Suppressor macrophage treated with lipopolysaccharide for 1 hour (primary cell): ENCODE data around the gene STK32C.
"Not testable (repeated sequence)": the region's sequence is repeated elsewhere in the genome, so short reads cannot be mapped to it uniquely, and the experiment has no call there.

Experiments used
- DNase-seq, 3 donors: peaks; one replicate each; pipeline ENCODE4 v3.0.0-alpha.2; 2020 to 2022

Gene STK32C

DNA sequence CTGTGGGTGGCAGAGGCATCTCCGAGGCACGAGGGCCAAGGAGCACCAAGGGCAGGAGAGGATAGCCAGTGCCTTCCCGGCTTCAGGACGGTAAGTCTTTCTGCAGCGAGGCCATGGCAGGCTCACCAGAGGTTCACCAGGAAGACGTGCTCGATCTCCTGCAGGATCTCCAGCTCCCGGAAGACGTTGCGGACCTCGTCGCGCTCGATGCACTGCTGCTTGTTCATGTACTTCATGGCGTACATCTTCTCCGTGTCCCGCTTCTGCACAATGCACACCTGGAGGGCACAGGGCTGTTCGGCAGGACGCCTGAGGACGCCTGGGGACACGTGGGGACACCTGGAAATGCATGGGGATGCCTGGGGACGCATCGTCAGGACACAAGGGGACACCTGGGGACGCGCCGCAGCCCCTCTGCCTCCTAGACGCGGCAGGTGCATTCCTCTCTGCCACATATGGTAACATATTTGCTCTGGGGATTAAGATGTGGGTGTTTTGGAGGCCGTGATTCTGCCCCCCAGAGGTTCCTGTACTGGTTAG lies 79.8 kb downstream of the STK32C start:
- no peak for DNase-seq

DNA sequence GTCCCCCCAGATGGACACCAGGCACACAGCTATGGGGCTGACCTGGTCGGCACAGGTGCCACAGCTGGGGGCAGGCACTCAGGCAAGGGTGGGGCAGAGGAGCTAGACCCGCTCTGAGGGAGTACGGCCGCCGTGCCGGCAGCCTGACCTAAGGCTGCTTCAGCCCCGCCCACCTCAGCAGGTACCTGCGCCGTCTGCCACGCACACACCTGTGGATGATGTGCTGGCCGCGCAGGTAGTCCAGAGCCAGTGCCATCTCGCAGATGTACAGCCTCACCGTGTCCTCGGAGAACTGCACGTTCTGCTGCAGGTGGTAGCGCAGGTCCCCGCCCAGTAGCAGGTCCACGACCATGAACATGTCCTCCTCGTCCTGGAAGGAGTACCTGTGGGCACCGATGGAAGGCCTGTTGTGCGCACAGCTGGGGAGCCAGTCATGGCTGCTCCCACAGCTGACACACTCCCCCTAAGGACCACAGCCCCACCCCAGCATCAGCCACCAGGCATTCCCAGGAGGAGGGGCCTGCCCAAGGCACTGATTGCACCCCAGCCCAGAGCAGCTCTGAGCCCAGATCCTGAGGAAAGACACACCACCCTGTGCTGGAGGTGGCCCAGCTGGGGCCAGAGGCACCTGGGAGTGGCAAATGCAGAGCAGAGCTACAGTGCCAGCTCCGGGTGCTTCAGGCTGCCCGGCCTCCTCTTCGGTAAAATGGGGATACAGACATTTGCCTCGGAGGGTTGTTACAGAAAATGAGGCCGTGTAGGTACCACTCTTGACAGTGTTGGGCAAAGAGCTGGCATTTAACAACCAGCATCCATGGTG lies 81.0 kb downstream of the STK32C start:
- DNase-seq = no peak

DNA sequence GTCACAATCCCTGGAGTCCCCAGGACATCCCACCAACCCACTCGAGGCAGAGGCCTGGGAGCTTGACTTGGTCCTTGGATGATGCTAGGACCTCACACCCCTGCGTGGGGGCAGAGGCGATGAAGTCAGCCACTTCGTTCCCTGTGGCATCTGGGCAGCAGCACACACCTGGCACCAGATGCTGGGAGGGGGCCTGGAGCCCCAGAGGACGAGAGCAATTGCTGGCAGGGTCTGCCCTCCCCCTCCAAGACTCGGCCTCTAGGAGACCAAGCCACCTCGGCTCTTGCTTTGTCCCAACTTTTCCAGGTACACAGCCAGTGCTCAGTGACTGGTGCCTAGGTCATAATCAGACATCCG lies 81.9 kb downstream of the STK32C start:
- DNase-seq = no peak

DNA sequence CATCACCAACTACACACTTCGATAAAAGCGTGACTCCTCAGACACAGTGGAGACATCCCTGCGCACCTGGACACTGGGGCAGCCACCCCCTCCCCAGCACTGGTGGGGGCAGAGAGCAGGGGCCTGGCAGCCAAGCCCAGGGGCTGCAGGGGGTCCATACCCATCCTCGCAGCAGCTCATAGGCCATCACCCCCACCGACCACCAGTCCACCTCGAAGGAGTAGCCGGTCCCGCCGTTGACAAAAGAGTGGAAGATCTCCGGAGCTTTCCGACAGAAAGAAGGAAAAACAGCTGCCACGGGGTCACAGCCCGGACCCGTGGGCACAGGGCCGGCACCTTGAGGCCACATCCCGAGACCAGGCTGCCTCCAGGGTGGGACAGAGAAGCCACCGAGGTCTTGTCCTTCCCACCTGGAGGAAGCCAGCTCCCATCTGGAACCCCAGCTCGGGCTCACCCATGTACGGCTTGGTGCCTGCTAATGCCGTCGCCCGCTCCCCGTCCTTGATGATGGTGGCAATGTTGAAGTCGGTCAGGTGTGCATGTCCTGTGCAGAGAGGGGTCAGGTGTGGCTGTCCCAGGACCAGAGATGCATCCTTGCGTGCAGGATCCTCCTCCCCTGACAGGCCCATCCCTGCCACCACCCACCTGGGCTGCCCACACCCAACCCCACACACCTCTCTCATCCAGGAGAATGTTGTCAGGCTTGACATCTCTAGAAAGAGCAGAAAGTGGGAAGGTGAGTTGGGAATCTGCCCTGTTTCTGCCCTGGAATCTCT lies 82.5 kb downstream of the STK32C start:
- DNase-seq = no peak

DNA sequence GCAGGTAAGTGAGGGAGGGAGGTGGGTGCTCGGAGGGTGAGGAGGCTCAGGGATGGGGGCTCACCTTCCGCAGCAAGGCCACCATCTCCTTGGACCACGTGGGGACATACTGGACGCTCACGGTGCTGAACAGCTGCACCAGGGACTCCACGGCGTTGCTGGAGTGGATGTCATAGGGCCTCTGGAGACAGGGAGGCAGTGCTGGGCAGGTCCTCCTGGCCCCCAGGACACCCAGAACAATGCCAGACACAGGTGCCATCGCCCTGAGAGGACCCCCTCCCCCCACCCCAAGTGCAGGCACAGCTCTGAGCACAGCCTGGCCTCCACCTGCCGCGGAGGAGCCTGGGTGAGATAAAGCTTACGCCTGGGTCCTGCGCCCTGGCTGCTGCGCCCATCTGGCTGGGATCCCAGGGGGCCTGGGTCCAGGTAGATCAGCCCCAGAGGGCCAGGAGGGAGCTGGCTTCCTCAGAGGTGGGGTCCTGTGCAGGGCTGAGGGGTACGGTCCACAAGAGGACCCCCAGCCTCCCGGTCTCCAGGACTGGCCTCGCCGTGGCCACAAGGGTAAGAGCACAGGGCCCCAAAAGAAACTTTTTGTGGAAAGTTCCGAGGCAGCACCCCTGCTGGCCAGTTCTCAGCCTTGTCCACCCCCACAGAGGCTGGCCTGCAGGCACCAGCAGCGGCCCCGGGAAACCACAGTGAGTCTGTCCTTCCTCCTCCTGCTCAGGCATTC lies 83.2 kb downstream of the STK32C start:
- peak; percentile 62 to 75 (median 74) for DNase-seq

DNA sequence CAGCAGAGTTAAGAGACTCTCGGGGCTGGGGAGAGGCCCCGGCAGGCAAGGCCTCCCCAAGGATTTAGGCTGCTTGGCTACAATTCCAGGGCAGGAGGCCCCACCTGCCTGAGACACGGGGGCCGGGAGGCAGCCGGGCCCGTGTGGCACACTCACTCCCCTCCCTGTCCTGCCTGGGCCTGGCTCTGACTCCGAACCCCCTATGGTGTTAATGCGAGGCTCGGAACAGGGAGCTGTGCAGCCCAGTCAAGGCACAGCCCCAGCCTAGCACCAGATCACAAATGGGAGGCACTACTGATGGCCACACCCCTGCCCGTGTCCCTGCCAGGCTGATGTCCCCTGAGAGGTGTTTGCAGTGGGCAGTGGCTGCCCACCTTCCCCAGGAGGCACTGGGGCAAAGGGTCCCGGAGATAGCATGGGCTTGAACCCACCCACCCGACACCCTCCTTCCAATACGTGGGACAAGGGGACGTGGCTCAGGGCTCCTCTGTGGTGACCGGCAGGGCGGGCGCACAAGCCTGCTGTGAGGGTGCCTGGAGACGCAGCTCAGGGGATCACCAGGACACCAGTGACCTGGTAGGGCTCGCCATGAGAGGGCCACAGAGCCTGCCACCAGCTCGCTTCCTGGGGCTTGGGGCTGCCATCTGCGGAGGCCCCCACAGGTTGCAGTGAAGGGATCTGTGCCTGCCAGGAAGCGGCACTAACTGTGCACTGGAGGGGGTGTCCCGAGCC lies 84.0 kb downstream of the STK32C start:
- DNase-seq = no peak

DNA sequence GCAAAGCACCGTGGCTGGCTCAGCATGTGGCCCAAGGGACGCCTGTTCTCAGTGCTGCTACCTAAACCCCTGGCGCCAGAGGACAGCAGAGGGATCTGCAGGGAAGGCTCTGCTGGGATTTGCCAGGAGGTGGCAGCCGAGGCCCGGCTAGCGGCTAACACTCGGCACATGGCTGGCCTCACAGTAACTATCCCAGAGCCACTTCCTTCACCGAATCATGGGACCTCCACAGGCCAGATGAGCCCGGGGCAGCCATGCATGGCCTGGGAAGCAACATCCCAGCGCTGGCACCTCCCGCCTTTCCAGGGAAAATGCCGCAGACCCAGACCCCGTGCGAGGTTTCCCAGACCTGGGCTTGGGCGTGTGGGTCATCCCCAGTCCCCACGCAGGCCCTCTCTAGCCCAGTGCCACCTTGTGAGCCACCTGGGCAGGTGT lies 84.6 kb downstream of the STK32C start:
- peak; percentile 89 to 92 (median 90) for DNase-seq

DNA sequence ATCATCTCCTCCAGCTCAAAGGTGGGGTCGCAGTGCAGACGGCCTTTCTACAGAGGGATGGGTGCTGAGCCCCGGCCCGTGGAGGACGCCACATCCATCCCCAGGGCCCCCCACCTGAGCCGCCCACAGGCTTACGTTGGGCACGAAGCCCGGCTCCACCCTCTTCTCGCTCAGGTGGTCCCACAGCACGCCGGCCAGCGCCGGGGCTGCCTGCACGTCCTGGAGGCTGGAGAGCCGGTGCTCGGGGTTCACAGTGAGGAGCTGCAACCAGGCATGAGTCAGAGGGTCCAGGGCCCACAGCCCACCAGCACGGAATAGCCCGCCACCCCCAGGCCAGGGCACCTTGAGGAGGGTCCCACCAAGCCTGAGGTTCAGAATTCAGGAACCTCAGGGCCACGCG lies 85.0 kb downstream of the STK32C start:
- no peak for DNase-seq

DNA sequence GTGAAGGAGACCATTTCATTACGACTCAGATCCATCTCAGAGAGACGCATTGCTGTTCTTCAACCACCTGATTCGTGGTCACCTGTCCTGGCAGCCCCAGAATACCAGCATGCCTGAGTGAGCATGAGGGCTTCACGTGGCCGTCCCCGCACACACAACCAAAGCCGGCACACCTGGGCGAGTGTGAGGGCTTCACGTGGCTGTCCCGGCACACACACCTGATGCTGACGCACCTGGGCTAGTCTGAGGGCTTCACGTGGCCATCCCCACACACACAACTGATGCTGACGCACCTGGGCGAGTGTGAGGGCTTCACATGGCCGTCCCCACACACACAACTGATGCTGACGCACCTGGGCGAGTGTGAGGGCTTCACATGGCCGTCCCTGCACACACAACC lies 86.8 kb downstream of the STK32C start:
- not testable (repeated sequence) for DNase-seq

DNA sequence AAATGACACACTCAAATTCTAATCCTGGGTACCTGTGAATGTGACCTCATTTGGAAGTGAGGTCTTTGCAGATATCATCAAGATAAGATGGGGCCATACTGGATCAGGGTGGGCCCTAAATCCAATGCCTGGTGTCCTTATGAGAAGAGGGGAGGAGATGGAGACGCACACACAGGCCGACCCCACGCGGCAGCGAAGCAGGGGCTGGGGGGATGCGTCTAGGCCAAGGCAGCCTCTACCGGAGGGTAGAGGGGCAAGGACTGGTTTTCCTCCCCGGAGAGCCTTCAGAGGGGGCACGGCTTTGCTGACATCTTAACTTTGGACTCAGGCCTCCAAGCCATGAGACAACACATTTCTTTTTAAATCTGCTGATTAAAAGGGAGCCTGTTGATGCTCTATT lies 87.7 kb downstream of the STK32C start:
- no peak for DNase-seq

DNA sequence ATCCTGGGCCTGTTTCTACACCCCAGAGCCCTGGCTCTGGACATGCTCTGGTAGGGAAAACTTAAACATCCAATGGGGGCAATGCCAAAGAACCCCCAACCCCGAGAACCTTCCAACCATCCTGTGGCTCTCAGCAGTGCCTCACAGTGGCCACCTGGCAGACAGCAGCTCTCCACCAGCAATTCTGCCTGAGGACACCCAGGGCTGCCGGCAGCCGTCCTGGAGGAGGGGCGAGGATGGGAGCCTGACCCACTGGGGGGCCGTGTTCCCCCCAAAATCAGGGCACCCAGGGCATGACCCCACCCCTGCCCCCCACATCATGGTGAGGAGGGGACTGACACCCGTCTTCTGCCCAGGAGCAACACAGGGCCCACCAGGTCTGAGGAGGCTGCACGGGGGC lies 88.3 kb downstream of the STK32C start:
- DNase-seq = no peak

DNA sequence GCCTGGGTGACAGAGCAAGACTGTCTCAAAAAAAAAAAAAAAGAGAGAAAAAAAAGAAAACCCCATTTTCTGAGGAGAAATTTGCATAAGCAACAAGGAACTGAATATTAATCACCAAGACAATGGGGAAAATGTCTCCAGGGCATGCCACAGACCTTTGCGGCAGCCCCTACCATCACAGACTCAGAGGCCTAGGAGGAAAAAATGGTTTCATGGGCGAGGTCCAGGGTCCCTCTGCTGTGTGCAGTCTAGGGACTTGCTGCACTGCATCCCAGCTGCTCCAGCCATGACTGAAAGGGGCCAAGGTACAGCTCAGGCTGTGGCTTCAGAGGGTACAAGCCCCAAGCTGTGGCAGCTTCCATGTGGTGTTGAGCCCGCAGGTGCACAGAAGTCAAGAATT lies 91.3 kb downstream of the STK32C start:
- DNase-seq = not testable (repeated sequence)

DNA sequence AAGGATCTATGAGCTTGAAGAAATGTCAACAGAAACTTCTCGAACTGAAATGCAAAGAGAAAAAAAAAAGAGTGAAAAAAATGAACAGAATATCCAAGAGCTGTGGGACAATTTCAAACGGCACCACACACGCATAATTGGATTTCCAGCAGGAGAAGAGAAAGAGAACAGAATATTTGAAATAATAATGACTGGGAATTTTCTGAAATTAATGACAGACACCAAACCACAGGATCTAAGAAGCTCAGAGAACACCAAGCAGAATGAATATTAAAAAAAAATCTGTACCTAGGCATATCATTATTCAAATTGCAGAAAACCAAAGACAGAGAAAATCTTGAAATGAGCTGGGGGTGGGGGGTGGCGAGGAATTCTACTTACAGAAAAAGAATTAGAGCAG lies 93.8 kb downstream of the STK32C start:
- no peak for DNase-seq

DNA sequence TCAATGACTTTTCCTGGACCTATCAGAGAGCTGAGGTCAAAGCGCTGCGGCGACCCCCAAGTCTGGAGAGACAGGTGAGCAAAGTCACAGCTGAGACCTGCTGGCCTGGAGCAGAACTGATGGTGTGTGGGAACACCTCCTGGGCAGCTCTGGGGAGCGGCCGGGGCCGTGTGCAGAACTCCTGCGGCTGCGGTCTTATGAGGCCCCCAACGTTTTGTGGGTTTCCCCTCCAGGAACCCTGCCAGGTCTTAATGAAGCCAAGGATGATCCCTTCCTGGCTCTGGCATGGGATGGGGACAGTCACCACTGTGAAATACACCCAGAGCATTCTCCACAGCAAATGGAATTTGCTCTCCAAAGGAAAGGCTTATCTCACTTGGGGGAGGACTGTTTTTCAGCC lies 94.9 kb downstream of the STK32C start:
- DNase-seq = no peak

DNA sequence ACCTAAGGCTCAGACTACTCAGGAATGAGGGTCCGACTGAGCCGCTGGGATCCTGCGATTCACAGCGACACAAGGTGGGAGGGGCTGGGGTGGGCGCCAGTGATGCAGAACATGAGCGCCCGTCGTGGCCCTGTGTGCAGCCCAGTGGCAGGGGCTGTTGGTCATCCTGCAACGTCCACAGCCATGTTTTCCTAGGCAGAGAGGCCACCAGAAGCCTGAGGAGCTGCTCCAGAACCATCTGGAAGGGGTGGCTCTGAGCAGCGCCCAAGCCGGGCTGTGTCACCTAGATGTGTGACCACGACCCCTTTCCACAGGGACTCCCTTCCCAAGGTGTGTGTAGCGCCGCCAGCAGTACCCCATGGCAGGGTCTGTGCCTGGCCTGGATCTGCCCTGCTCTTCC lies 96.5 kb downstream of the STK32C start:
- DNase-seq = no peak

DNA sequence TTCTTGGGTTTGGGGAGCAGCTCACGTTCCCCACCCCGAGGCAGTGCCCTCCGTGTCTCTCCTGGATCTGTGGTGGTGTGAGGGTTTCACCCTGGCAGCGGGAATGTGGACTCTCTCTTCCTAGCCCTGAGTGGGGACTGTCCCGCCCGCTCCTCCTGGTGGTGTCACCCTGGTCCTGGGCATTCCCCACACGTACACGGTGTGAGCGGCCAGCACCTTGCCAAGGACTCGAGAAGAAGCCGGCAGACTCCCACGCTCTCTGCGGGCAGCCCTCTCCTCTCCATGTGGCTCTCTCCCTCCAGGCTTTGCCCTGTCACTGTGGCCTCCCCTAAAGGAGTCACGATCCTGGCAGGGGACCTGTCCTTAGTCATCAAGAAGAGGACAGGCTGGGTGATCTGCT lies 97.0 kb downstream of the STK32C start:
- DNase-seq = no peak

DNA sequence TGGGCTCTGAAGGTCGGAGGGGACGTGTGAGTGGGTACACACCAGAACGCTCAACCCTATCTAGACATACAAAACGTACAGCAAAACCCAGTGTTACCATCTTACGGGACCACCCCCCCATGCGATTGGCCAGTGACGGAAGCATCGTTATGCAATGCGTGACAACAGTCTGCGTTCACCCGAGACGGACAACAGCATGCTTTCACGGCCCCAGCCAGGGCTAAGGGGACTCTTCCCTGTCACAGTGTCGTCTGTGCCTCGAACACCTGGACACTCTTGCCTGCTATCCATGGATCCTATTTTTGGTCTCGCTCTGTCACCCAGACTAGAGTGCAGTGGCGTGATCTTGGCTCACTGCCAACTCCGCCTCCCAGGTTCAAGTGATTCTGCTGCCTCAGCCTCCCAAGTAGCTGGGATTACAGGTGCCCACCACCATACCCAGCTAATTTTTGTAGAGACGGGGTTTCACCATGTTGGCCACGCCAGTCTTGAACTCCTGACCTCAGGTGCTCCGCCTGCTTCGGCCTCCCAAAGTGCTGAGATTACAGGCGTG lies 97.7 kb downstream of the STK32C start:
- DNase-seq = no peak

DNA sequence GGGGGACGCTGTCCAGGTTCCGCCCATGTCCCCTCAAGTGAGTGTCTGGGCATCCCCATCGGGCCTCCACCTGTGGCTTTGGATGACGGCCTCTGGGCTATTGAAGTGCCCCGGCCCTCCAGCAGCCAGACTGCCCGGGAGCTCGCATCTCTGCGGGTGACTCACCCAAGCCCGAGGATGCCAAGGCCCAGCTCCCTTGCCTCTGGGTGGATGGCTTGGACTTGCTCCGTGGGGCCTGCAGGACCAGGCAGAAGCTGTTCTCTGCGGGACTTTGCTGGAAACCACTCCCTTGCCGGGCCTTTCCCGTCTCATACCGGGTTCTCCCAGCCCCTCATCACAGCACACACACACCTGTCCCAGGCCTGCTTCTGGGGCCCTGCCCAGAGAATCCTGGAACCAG lies 98.6 kb downstream of the STK32C start:
- DNase-seq = no peak

DNA sequence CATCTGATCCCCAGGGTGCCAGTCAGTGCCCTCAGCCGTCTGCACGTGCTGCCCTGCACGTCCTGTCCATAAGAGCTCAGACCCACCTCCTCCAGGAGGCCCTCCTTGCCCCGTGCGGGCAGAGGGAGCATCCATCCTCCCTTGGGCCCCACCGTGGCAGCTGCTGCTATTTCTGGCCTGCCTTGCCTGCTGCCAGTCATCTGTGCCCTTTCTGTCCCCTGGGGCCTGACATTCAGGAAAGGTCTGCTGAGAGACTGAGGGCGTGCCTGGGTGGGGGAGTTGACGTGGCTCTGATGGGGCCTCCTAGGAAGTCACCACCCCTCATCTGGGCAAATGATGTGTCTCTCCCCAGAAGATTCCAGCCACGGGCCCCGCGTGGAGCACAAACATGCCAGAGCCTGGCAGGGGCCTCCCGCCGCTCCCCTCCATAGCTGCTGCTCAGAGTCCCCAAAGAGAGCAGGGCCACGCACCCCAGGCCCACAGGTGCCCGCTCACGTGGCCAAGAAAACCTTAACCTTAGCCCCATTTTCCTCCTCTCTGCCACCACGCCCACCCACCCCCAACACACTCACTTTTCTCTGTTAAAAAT lies 99.2 kb downstream of the STK32C start:
- no peak for DNase-seq

DNA sequence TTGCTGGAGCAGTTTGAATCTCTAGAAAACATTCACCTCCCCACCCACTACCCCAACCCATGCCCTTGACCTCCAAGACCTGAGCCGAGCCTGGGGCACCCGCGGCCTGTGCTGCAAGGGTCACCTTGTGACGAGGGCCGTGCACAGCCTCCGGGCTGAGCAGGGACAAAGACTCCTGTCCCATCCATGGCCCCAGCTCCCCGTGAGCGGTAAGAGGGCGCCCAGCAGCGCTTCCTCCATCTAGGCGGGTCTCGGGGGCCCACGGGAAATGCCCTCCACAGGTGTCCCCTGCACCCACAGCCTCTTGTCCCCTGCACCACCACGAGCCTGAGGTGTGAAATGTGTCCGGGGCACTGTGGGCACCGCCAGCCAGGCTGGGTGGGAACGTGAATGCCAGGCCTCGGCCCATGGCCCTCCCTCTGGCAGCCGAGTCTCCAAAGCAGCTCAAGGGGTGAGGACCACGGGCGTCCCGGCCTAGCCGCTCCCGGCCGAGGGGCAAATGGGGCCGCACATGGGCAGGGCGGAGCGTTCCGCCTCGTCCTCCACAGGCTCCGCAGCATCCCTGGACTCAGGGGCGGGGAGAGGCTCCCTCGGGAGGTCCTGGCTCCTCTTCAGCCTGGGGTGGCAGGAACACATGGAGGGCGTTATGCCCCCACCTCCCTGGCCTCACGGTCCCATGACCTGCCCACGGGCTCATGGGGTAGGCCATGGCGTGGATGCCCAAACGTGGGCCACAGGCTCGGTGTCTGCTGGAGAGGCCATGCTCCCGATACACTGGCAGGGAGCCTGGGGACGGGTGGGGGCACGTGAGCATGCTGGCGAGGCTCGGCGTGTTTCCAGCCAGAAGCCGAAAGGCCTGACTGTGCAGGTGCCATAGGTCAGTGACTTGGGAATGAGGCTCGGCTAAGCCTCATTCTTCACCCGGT lies 100.0 kb downstream of the STK32C start:
- no peak for DNase-seq
